H9 (cell line): ENCODE data around the gene UBE4B. TPM values are rescaled to one million over a fixed set of nuclear protein-coding genes. Genes with fewer than 3 reads are reported as not detected.
A peak's percentile ranks its signal among the peaks of the same experiment; 100 is the strongest.
"Not testable (repeated sequence)": the region's sequence is repeated elsewhere in the genome, so short reads cannot be mapped to it uniquely, and the experiment has no call there.

Experiments
- DNase-seq: peaks from one replicate; pipeline ENCODE4 v3.0.0-alpha.2; 2017
- H2AFZ ChIP-seq: one replicate; pipeline ENCODE4 v1.6.1; 2013; ENCODE audit warnings: mild to moderate bottlenecking, low read length, control low read depth, moderate library complexity
- H2AK5ac ChIP-seq: 2 replicates; pipeline ENCODE4 v1.6.1; 2013; ENCODE audit warnings: low read length, control low read depth, mixed read lengths; ENCODE audit not compliant: insufficient read length
- H2BK120ac ChIP-seq: one replicate; pipeline ENCODE4 v1.6.1; 2013; ENCODE audit warnings: low read depth, mild to moderate bottlenecking, low read length, control low read depth, inconsistent platforms; ENCODE audit not compliant: poor library complexity, severe bottlenecking
- H2BK12ac ChIP-seq: 2 replicates; pipeline ENCODE4 v1.6.1; 2013; ENCODE audit warnings: low read length, control low read depth, mixed read lengths, low read depth; ENCODE audit not compliant: insufficient read length
- H2BK15ac ChIP-seq: 2 replicates; pipeline ENCODE4 v1.6.1; 2013; ENCODE audit warnings: low read depth, low read length, control low read depth
- H2BK20ac ChIP-seq: one replicate; pipeline ENCODE4 v1.6.1; 2013; ENCODE audit warnings: low read depth, mild to moderate bottlenecking, low read length, control low read depth, inconsistent platforms; ENCODE audit not compliant: poor library complexity, severe bottlenecking
- H2BK5ac ChIP-seq: 2 replicates; pipeline ENCODE4 v1.6.1; 2013; ENCODE audit warnings: low read length, control low read depth, mixed read lengths; ENCODE audit not compliant: insufficient read length
- H3K14ac ChIP-seq: 2 replicates; pipeline ENCODE4 v1.6.1; 2013; ENCODE audit warnings: low read length, control low read depth; ENCODE audit not compliant: insufficient read depth
- H3K18ac ChIP-seq: 2 replicates; pipeline ENCODE4 v1.6.1; 2013; ENCODE audit warnings: low read depth, mild to moderate bottlenecking, mixed read lengths, low read length, control low read depth; ENCODE audit not compliant: insufficient read length
- H3K23ac ChIP-seq: 2 replicates; pipeline ENCODE4 v1.6.1; 2013; ENCODE audit warnings: low read length, control low read depth, mixed read lengths, low read depth; ENCODE audit not compliant: insufficient read length
- H3K23me2 ChIP-seq: 2 replicates; pipeline ENCODE4 v1.6.1; 2013; ENCODE audit warnings: low read depth, mild to moderate bottlenecking, mixed read lengths, low read length, control low read depth; ENCODE audit not compliant: insufficient read length, poor library complexity, severe bottlenecking
- H3K27ac ChIP-seq: 2 replicates; pipeline ENCODE4 v1.5.1; 2013; ENCODE audit warnings: low read length, control low read depth, mixed read lengths, low read depth; ENCODE audit not compliant: insufficient read length
- H3K27me3 ChIP-seq: 2 replicates; pipeline ENCODE4 v1.6.1; 2013; ENCODE audit warnings: low read length, control low read depth, inconsistent platforms; ENCODE audit not compliant: insufficient read depth
- H3K4ac ChIP-seq: 2 replicates; pipeline ENCODE4 v1.6.1; 2013; ENCODE audit warnings: low read depth, mild to moderate bottlenecking, control low read depth, inconsistent platforms, low read length, moderate library complexity
- H3K4me1 ChIP-seq: 2 replicates; pipeline ENCODE4 v1.6.1; 2013; ENCODE audit warnings: low read length, control low read depth, inconsistent platforms; ENCODE audit not compliant: insufficient read depth
- H3K4me2 ChIP-seq: 2 replicates; pipeline ENCODE4 v1.6.1; 2013; ENCODE audit warnings: low read length, control low read depth, mixed read lengths; ENCODE audit not compliant: insufficient read length, insufficient read depth
- H3K56ac ChIP-seq: 2 replicates; pipeline ENCODE4 v1.6.1; 2013; ENCODE audit warnings: low read depth, mild to moderate bottlenecking, mixed read lengths, low read length, control low read depth; ENCODE audit not compliant: insufficient read length
- H3K79me1 ChIP-seq: 2 replicates; pipeline ENCODE4 v1.6.1; 2013; ENCODE audit warnings: low read depth, mild to moderate bottlenecking, moderate library complexity, low read length, control low read depth, inconsistent platforms; ENCODE audit not compliant: insufficient read depth, poor library complexity, severe bottlenecking
- H3K79me2 ChIP-seq: 2 replicates; pipeline ENCODE4 v1.6.1; 2013; ENCODE audit warnings: low read length, control low read depth, inconsistent platforms; ENCODE audit not compliant: insufficient read depth
- H3K9ac ChIP-seq: 2 replicates; pipeline ENCODE4 v1.6.1; 2013; ENCODE audit warnings: low read length, control low read depth, mixed read lengths; ENCODE audit not compliant: insufficient read length; ENCODE audit errors: extremely low read depth
- H3K9me3 ChIP-seq: one replicate; pipeline ENCODE4 v1.6.1; 2013; ENCODE audit warnings: low read depth, low read length, inconsistent platforms; ENCODE audit not compliant: control insufficient read depth
- H3T11ph ChIP-seq: one replicate; pipeline ENCODE4 v1.6.1; 2013; ENCODE audit warnings: mild to moderate bottlenecking, low read length, control low read depth, inconsistent platforms
- H4K20me1 ChIP-seq: one replicate; pipeline ENCODE4 v1.6.1; 2013; ENCODE audit not compliant: control insufficient read depth, insufficient read length, insufficient read depth
- H4K5ac ChIP-seq: 2 replicates; pipeline ENCODE4 v1.6.1; 2013; ENCODE audit warnings: low read depth, mild to moderate bottlenecking, mixed read lengths, low read length, control low read depth; ENCODE audit not compliant: insufficient read length
- H4K8ac ChIP-seq: replicated peaks from 2 replicates; pipeline ENCODE4 v1.6.1; 2013; ENCODE audit warnings: low read length, control low read depth, mixed read lengths, low read depth; ENCODE audit not compliant: insufficient read length
- H4K91ac ChIP-seq: 2 replicates; pipeline ENCODE4 v1.6.1; 2013; ENCODE audit warnings: low read depth, mild to moderate bottlenecking, moderate library complexity, mixed read lengths, low read length, control low read depth; ENCODE audit not compliant: insufficient read length
- H3K27ac Mint-ChIP-seq, 3 experiments: 2 replicates in 2 of 3; 3 replicates in 1 of 3; pipeline ENCODE4 v1.8.0; 2020 to 2021; ENCODE audit warnings: mixed read lengths in 3 of 3, mild to moderate bottlenecking in 1 of 3, moderate library complexity in 1 of 3
- H3K27me3 Mint-ChIP-seq: 2 replicates; pipeline ENCODE4 v1.8.0; 2021; ENCODE audit warnings: low read depth, mild to moderate bottlenecking, moderate library complexity, mixed read lengths
- H3K36me3 Mint-ChIP-seq, 3 experiments: 2 replicates in 2 of 3; 3 replicates in 1 of 3; pipeline ENCODE4 v1.8.0; 2020 to 2021; ENCODE audit warnings: low read depth in 3 of 3, mixed read lengths in 3 of 3; ENCODE audit not compliant: insufficient read depth in 1 of 3
- H3K4me1 Mint-ChIP-seq, 2 experiments: 2 replicates each; pipeline ENCODE4 v1.8.0; 2020; ENCODE audit warnings: mixed read lengths in 2 of 2
- H3K4me3 Mint-ChIP-seq, 2 experiments: 2 replicates in 1 of 2; 3 replicates in 1 of 2; pipeline ENCODE4 v1.8.0; 2020 to 2021; ENCODE audit warnings: mild to moderate bottlenecking in 2 of 2, mixed read lengths in 2 of 2, moderate library complexity in 1 of 2
- H3K9me3 Mint-ChIP-seq, 2 experiments: 2 replicates in 1 of 2; 3 replicates in 1 of 2; pipeline ENCODE4 v1.8.0; 2020; ENCODE audit warnings: mild to moderate bottlenecking in 2 of 2, mixed read lengths in 2 of 2, moderate library complexity in 1 of 2
- WGBS: extraction: QIAGEN DNeasy Blood & Tissue Kit; methylation state at CpG from one replicate; pipeline ENCODE4 v1.1.7; 2013; ENCODE audit warnings: missing lambda C conversion rate, low lambda C conversion rate, mixed read lengths; ENCODE audit not compliant: insufficient read length; ENCODE audit errors: extremely low coverage; 5-methylcytosine and 5-hydroxymethylcytosine counted together
- total RNA-seq: library from RNA; stranded (reverse); gene quantifications from 2 replicates; pipeline ENCODE4 v1.2.1, GENCODE V29; 2021
- TF ChIP-seq, protein P1 (sequence below): fragments of 200-600 bp; sonication (generic); conservative IDR thresholded peaks from 3 replicates; pipeline ENCODE4 v1.8.0; 2021; ENCODE audit warnings: antibody characterized with exemption, mild to moderate bottlenecking

The UBE4B gene
- total RNA-seq, 1 experiment from 2014 or later, result 67.6 TPM

DNA sequence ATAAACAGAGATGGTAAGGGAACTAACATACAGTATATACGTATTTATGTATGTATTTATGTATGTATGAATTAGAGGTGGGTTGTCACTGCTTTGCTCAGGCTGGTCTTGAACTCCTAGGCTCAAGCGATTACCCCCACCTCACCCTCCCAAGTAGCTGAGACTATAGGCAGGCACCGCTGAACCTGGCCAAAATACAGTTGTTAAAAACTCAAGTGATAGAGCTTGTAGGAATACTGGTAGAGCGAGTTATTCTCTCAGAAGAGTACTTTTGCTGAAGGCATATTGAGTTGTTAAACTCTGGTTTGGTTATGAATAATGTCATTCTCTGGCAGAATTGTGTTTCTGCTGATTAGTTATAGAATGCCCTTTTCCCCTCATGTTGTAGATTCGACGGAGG lies 38.9 kb downstream of the UBE4B start:
- Histone ChIP-seq H3K4me2 (no peak overlapping the region), H3K9me3 (no peaks in the 10 kb centered on the region), H2AK5ac (no peak overlapping the region), H3K18ac (no peak overlapping the region), H4K8ac (no peak overlapping the region), H3K23ac (no peak overlapping the region), H2BK12ac (no peak overlapping the region), H3K27me3 (no peaks in the 10 kb centered on the region), H2BK120ac (no peak overlapping the region), H3K79me2 (no peaks in the 10 kb centered on the region), H2BK15ac (no peak overlapping the region), H2BK5ac (no peak overlapping the region), H3K79me1 (peaks cover 3% of the 10 kb centered on the region), H3K14ac (no peak overlapping the region), H4K5ac (no peak overlapping the region), H4K20me1 (no peaks in the 10 kb centered on the region), H4K91ac (no peak overlapping the region), H3K4ac (no peak overlapping the region), H2BK20ac (no peak overlapping the region), H3K23me2 (no peaks in the 10 kb centered on the region), H3T11ph (no peak overlapping the region), H3K4me1 (no peaks in the 10 kb centered on the region), H3K56ac (no peak overlapping the region), H2AFZ (no peak overlapping the region), H3K27ac (no peak overlapping the region), H3K9ac (no peak overlapping the region)
- Mint-ChIP-seq H3K27ac (peak overlapping the region; percentile 19 to 82 (median 56); a peak in 4 of 7 replicates), H3K27me3 (no peaks in the 10 kb centered on the region; the same call in 1 of the 2 replicates), H3K4me1 (peaks cover 21 to 23% of the 10 kb centered on the region in 2 experiments), H3K4me3 (no peak overlapping the region), H3K36me3 (peaks cover 3 to 9% (median 4%) of the 10 kb centered on the region in 3 experiments; a peak in 4 of 7 replicates), H3K9me3 (no peaks in the 10 kb centered on the region)
- WGBS, result no CpG with 5 or more reads among the region's 6 CpGs
- TF ChIP-seq, protein P1, sequence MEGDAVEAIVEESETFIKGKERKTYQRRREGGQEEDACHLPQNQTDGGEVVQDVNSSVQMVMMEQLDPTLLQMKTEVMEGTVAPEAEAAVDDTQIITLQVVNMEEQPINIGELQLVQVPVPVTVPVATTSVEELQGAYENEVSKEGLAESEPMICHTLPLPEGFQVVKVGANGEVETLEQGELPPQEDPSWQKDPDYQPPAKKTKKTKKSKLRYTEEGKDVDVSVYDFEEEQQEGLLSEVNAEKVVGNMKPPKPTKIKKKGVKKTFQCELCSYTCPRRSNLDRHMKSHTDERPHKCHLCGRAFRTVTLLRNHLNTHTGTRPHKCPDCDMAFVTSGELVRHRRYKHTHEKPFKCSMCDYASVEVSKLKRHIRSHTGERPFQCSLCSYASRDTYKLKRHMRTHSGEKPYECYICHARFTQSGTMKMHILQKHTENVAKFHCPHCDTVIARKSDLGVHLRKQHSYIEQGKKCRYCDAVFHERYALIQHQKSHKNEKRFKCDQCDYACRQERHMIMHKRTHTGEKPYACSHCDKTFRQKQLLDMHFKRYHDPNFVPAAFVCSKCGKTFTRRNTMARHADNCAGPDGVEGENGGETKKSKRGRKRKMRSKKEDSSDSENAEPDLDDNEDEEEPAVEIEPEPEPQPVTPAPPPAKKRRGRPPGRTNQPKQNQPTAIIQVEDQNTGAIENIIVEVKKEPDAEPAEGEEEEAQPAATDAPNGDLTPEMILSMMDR, result no peak
- DNase-seq, result no peak

DNA sequence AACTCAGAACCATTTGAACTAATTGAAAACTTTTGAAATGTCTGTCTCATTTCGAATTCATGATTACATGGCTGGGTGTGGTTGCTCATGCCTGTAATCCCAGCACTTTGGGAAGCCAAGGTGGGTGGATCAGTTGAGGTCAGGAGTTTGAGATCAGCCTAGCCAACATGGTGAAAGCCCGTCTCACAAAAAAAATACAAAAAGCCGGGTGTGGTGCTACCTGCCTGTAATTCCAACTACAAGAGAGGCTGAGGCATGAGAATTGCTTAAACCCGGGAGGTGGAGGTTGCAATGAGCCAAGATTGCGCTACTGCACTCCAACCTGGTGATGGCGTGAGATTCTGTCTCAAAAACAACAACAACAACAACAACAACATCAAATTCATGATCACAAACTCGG lies 40.6 kb downstream of the UBE4B start:
- H3K27me3 Mint-ChIP-seq, H3K27me3 ChIP-seq, H3K23me2 ChIP-seq, H3K79me1 ChIP-seq, H2BK5ac ChIP-seq, H4K91ac ChIP-seq, H3K9me3 Mint-ChIP-seq, H3K79me2 ChIP-seq, H2BK15ac ChIP-seq, DNase-seq, H4K5ac ChIP-seq, H2AK5ac ChIP-seq, H3K56ac ChIP-seq, H3K4me3 Mint-ChIP-seq, H3K4me2 ChIP-seq, H3K27ac ChIP-seq, H3T11ph ChIP-seq, H4K20me1 ChIP-seq, H3K9ac ChIP-seq, H3K23ac ChIP-seq, H3K9me3 ChIP-seq, H2AFZ ChIP-seq, H3K18ac ChIP-seq, H2BK20ac ChIP-seq, H2BK12ac ChIP-seq, H3K4ac ChIP-seq, H4K8ac ChIP-seq, H3K14ac ChIP-seq, H3K4me1 ChIP-seq, H2BK120ac ChIP-seq: not testable (repeated sequence)
- WGBS, result no CpG with 5 or more reads among the region's 7 CpGs
- Mint-ChIP-seq H3K36me3 (peaks cover 3 to 17% (median 4%) of the 10 kb centered on the region in 3 experiments; a peak in 4 of 7 replicates), H3K4me1 (peaks cover 16 to 20% of the 10 kb centered on the region in 2 experiments), H3K27ac (peak overlapping the region in 2 of 3 experiments; percentile 14 to 20; a peak in 2 of 7 replicates)
